ENCODE measurements around the gene DENND6B. TPM values are rescaled to one million over a fixed set of nuclear protein-coding genes. Genes with fewer than 3 reads are reported as not detected.
A peak's percentile ranks its signal among the peaks of the same experiment; 100 is the strongest.

The DENND6B gene
- total RNA-seq, 1 experiment from 2014 or later: 13.2 TPM

- Mint-ChIP-seq H3K9me3 (ENCODE audit: low read depth, unreplicated experiment) (no peaks in the 10 kb centered on the region), H3K4me1 (ENCODE audit: low read depth, unreplicated experiment) (peaks cover 75% of the 10 kb centered on the region), H3K36me3 (ENCODE audit: insufficient read depth, unreplicated experiment) (peaks cover 79% of the 10 kb centered on the region), H3K4me3 (ENCODE audit: low read depth, unreplicated experiment) (peak overlapping the region; percentile 71), H3K27ac (ENCODE audit: unreplicated experiment) (no peak overlapping the region), H3K27me3 (ENCODE audit: unreplicated experiment) (no peaks in the 10 kb centered on the region)
- DNase-seq: peak; percentile 46
- CTCF ChIA-PET: interaction anchor here (0.6 kb wide), 1 partner anchor 27 kb away, joined by 6 read pairs; no protein-coding TSS in a partner anchor
- BruUV-seq (replicated peaks): no TSS peak
- TF ChIP-seq CTCF (IDR thresholded peaks at IDR 0.05; ENCODE audit: unreplicated experiment): no peak
- intact Hi-C loops (cut with micrococcal nuclease; ENCODE audit: unreplicated experiment): no loop called here
These were observed 26.8 kb downstream of the DENND6B start for GRCh38 chr22:50299785-50300619.

DNA sequence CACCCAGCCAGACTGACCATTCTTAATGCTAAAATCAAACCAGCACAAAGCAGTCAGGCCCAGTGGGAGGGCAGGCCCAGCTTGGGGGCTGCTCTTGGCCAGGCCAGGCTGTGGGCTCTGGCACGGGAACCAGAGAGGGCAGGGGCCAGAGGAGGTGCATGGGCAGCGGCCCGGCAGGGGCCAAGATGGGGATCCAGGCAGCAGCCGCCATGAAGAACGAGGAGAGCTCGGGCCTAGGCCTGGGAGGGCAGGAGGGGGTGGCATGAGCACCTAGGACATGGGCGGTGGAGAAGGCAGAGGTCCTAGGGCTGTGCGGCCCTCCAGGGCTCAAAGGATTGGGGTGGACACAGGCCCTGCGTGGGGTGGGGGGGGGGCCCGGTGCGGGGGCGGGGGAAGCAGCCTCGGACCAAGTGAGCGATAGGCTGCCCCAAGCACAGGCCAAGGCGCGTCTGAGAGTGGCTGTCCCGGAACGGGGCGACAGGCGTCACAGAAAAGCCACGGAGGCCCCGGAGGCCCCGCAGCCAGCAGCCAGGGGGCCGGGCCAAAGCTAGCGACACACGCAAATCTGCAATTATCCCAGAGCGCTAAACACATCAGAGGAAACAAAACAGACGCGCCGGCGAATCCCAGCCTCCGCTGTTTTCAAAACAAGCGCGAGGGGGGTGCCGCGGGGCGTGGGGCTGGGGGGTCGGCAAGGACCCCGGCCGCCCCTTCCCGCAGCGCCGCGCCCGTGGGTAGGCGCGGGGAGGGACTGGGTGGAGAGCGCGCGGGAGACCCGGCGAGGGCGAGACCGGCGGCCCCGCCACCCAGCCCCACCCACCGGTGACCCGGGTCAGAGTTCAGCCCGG lies 27.7 kb downstream of the DENND6B start:
- no peak for TF ChIP-seq CTCF (IDR thresholded peaks at IDR 0.05; ENCODE audit: unreplicated experiment)
- BruUV-seq (replicated peaks): no TSS peak
- Mint-ChIP-seq H3K9me3 (ENCODE audit: low read depth, unreplicated experiment) (no peaks in the 10 kb centered on the region), H3K36me3 (ENCODE audit: insufficient read depth, unreplicated experiment) (peaks cover 70% of the 10 kb centered on the region), H3K4me1 (ENCODE audit: low read depth, unreplicated experiment) (peaks cover 73% of the 10 kb centered on the region), H3K27ac (ENCODE audit: unreplicated experiment) (peak overlapping the region; percentile 63), H3K4me3 (ENCODE audit: low read depth, unreplicated experiment) (peak overlapping the region; percentile 71), H3K27me3 (ENCODE audit: unreplicated experiment) (no peaks in the 10 kb centered on the region)
- DNase-seq: no peak
- intact Hi-C loops (cut with micrococcal nuclease; ENCODE audit: unreplicated experiment): no loop called here
- CTCF ChIA-PET: no interaction called here

DNA sequence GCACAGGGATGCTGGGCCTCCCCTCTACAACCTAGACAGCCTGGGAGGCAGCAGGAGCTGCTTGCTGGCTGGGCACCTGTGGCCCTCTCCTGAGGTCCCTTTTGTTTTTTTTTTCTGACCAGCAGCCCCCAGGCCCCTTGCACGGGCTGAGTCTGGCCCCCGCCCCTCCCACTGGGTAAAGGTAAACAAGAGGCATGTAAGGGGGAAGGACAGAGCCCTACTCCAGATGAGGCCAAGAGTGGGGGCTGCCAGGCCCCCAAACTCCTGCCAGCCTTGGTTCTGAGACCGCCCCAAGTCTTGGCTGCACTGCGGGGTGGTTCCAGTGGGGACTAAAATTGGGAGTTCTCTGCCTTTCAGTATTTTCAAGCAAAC lies 28.6 kb downstream of the DENND6B start:
- Mint-ChIP-seq H3K4me3 (ENCODE audit: low read depth, unreplicated experiment) (peak overlapping the region; percentile 71), H3K9me3 (ENCODE audit: low read depth, unreplicated experiment) (no peaks in the 10 kb centered on the region), H3K27me3 (ENCODE audit: unreplicated experiment) (no peaks in the 10 kb centered on the region), H3K4me1 (ENCODE audit: low read depth, unreplicated experiment) (peaks cover 66% of the 10 kb centered on the region), H3K27ac (ENCODE audit: unreplicated experiment) (peak overlapping the region; percentile 46), H3K36me3 (ENCODE audit: insufficient read depth, unreplicated experiment) (peaks cover 63% of the 10 kb centered on the region)
- DNase-seq: no peak
- intact Hi-C loops (cut with micrococcal nuclease; ENCODE audit: unreplicated experiment): no loop called here
- CTCF ChIA-PET: no interaction called here
- no peak for TF ChIP-seq CTCF (IDR thresholded peaks at IDR 0.05; ENCODE audit: unreplicated experiment)
- BruUV-seq (replicated peaks): no TSS peak

- no peaks in the 10 kb centered on the region for H3K27me3 Mint-ChIP-seq (ENCODE audit: unreplicated experiment)
- H3K36me3 Mint-ChIP-seq (ENCODE audit: insufficient read depth, unreplicated experiment): peaks cover 63% of the 10 kb centered on the region
- H3K4me1 Mint-ChIP-seq (ENCODE audit: low read depth, unreplicated experiment): peaks cover 64% of the 10 kb centered on the region
- no peak for DNase-seq
- intact Hi-C loops (cut with micrococcal nuclease; ENCODE audit: unreplicated experiment): no loop called here
- H3K4me3 Mint-ChIP-seq (ENCODE audit: low read depth, unreplicated experiment): peak overlapping the region; percentile 71
- no TSS peak for BruUV-seq (replicated peaks)
- peak overlapping the region; percentile 46 for H3K27ac Mint-ChIP-seq (ENCODE audit: unreplicated experiment)
- TF ChIP-seq CTCF (IDR thresholded peaks at IDR 0.05; ENCODE audit: unreplicated experiment): no peak
- H3K9me3 Mint-ChIP-seq (ENCODE audit: low read depth, unreplicated experiment): no peaks in the 10 kb centered on the region
- CTCF ChIA-PET: interaction anchor here (0.5 to 1.5 kb wide), 3 partner anchors 15 to 243 kb away, joined by 3 to 5 read pairs (median 4); no protein-coding TSS in a partner anchor
These were observed 29.1 kb downstream of the DENND6B start for GRCh38 chr22:50297510-50298265.

All from Calu3 (cell line).